H1 (cell line): ENCODE results near the gene ZSCAN12. TPM values are rescaled to one million over a fixed set of nuclear protein-coding genes. Genes with fewer than 3 reads are reported as not detected.

Source experiments
- BACH1 ChIP-seq: IDR thresholded peaks from 2 replicates; pipeline ENCODE4 v1.6.1; 2012; ENCODE audit warnings: low read length, improper control_type of control experiment
- GTF2F1 ChIP-seq: IDR thresholded peaks from 2 replicates; pipeline ENCODE4 v1.6.1; 2012; ENCODE audit warnings: low read depth, low read length, improper control_type of control experiment, borderline replicate concordance
- NRF1 ChIP-seq: IDR thresholded peaks from 2 replicates; pipeline ENCODE4 v1.6.1; 2011; ENCODE audit warnings: mild to moderate bottlenecking, low read depth, low read length, improper control_type of control experiment
- polyA plus RNA-seq, 7 experiments: library from polyadenylated mRNA; depleted of rRNA in 3 of 7; stranded (reverse) in 5 of 7; unstranded in 2 of 7; fragments of >200 nt in 5 of 7; fragments of 200-250 nt in 2 of 7; gene quantifications; 1 replicate in 5 of 7; 2 replicates in 1 of 7; 4 replicates in 1 of 7; pipeline versions ENCODE4 v1.2.1 to v1.2.3, GENCODE V29; 2011 to 2013; ENCODE audit warnings: missing spikeins in 2 of 7, mixed read lengths in 2 of 7
- total RNA-seq: library from RNA; stranded (reverse); fragmentation: NEBNext Ultra II Directional; extraction: Animal tissue kit (Norgen Biotek cat#: 25700); gene quantifications from 2 replicates; pipeline ENCODE4 v1.2.1, GENCODE V29; 2021
- TF ChIP-seq, protein P1 (sequence below): IDR thresholded peaks from 2 replicates; pipeline ENCODE4 v1.6.1; 2011; ENCODE audit warnings: low read length, improper control_type of control experiment

Gene ZSCAN12
- total and polyA plus RNA-seq, 2 of the 8 experiments (the other 6 are each of a cell fraction or from before 2014, with no cell fraction given) = 2.2 to 9.6 TPM

DNA sequence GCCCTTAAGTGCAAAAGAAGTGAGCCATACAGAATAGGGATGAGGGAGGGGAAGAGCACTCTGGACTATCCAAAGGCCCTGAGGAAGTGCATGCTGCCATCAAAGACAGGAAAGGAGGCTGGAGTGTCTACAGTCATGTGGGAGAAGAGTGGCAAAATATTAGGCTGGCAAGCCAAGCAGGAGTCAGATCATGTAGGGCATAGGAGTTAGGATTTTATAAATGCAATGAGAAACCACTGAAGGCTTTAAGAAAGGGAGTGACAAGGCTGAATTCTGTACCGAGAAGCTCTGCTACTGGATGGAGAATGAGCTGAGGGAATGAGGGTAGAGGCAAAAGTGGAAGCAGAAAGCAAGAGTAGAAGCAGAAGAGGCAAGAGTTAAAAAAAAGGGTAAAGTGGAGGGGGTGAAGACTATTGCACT is 65.9 kb downstream of the ZSCAN12 start (continued):
- no peak for TF ChIP-seq GTF2F1
- TF ChIP-seq NRF1 = no peak
- TF ChIP-seq, protein P1, sequence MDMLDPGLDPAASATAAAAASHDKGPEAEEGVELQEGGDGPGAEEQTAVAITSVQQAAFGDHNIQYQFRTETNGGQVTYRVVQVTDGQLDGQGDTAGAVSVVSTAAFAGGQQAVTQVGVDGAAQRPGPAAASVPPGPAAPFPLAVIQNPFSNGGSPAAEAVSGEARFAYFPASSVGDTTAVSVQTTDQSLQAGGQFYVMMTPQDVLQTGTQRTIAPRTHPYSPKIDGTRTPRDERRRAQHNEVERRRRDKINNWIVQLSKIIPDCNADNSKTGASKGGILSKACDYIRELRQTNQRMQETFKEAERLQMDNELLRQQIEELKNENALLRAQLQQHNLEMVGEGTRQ = no peak
- TF ChIP-seq BACH1 = no peak
